IMR-90 (cell line): ENCODE results near the gene CLIC4. TPM values are rescaled to one million over a fixed set of nuclear protein-coding genes. Genes with fewer than 3 reads are reported as not detected.

ENCODE experiments used
- ATAC-seq: fragments of 200-7000 bp; cut with Tn5 transposase; 2 replicates; pipeline ENCODE4 v1.9.1; 2020; ENCODE audit warnings: low read depth, mild to moderate bottlenecking, moderate library complexity
- BruUV-seq: library from RNA; stranded (reverse); fragments of 400-500 nt; replicated peaks from 2 replicates; lab custom pipeline; 2021; lab: Mats Ljungman, UMichigan
- CTCF ChIA-PET: fragments of 300-600 bp; formaldehyde crosslinking; extraction: SDS; loops from one replicate; lab custom pipeline; 2021; ENCODE audit warnings: antibody characterized with exemption; lab: Yijun Ruan, JAX
- POLR2A ChIA-PET: fragments of 300-600 bp; sonication (Branson Sonifier 250); formaldehyde crosslinking; loops from one replicate; lab custom pipeline; 2022; ENCODE audit warnings: antibody characterized with exemption; ENCODE audit not compliant: unreplicated experiment; lab: Charles Lee
- DNase-seq: peaks from one replicate; pipeline ENCODE4 v3.0.0; 2013
- H2AFZ ChIP-seq: replicated peaks from 2 replicates; pipeline ENCODE3; 2013; ENCODE audit warnings: low read length, mild to moderate bottlenecking; ENCODE audit not compliant: poor library complexity
- H2AK5ac ChIP-seq: 2 replicates; pipeline ENCODE4 v1.6.1; 2013; ENCODE audit warnings: low read depth, low read length, inconsistent platforms
- H2AK9ac ChIP-seq: replicated peaks from 2 replicates; pipeline ENCODE3; 2013; ENCODE audit warnings: mild to moderate bottlenecking, low read depth, low read length, moderate library complexity; ENCODE audit not compliant: poor library complexity
- H2BK120ac ChIP-seq: 2 replicates; pipeline ENCODE4 v1.6.1; 2013; ENCODE audit warnings: low read depth, low read length, inconsistent platforms
- H2BK15ac ChIP-seq: 3 replicates; pipeline ENCODE4 v1.6.1; 2013; ENCODE audit warnings: low read depth, low read length, inconsistent platforms
- H2BK20ac ChIP-seq: 2 replicates; pipeline ENCODE4 v1.6.1; 2013; ENCODE audit warnings: low read depth, mild to moderate bottlenecking, inconsistent platforms, low read length, moderate library complexity
- H2BK5ac ChIP-seq: 2 replicates; pipeline ENCODE4 v1.6.1; 2013; ENCODE audit warnings: mild to moderate bottlenecking, low read depth, low read length, inconsistent platforms; ENCODE audit not compliant: poor library complexity, severe bottlenecking
- H3K14ac ChIP-seq: replicated peaks from 2 replicates; pipeline ENCODE4 v1.6.1; 2013; ENCODE audit warnings: low read depth, low read length, inconsistent platforms
- H3K18ac ChIP-seq: 2 replicates; pipeline ENCODE4 v1.6.1; 2013; ENCODE audit warnings: low read depth, low read length, control low read depth
- H3K23ac ChIP-seq: 2 replicates; pipeline ENCODE4 v1.6.1; 2013; ENCODE audit warnings: low read depth, low read length, inconsistent platforms
- H3K27ac ChIP-seq: 2 replicates; pipeline ENCODE4 v1.5.1; 2013; ENCODE audit warnings: mild to moderate bottlenecking, control low read depth, low read length; ENCODE audit not compliant: insufficient read depth
- H3K27me3 ChIP-seq: 2 replicates; pipeline ENCODE4 v1.6.1; 2013; ENCODE audit warnings: low read length; ENCODE audit not compliant: control insufficient read depth, insufficient read depth
- H3K36me3 ChIP-seq: 2 replicates; pipeline ENCODE4 v1.6.1; 2013; ENCODE audit warnings: low read length, mixed read lengths; ENCODE audit not compliant: control insufficient read depth, insufficient read depth
- H3K4ac ChIP-seq: 2 replicates; pipeline ENCODE4 v1.6.1; 2013; ENCODE audit warnings: low read depth, low read length, inconsistent platforms
- H3K4me1 ChIP-seq: 2 replicates; pipeline ENCODE4 v1.6.1; 2013; ENCODE audit warnings: low read length, mixed read lengths; ENCODE audit not compliant: control insufficient read depth, insufficient read depth
- H3K4me2 ChIP-seq: 2 replicates; pipeline ENCODE4 v1.6.1; 2013; ENCODE audit warnings: low read depth, mild to moderate bottlenecking, control low read depth, low read length, moderate library complexity
- H3K4me3 ChIP-seq: 2 replicates; pipeline ENCODE4 v1.5.1; 2013; ENCODE audit warnings: low read depth, mild to moderate bottlenecking, control low read depth, low read length, moderate library complexity; ENCODE audit not compliant: insufficient read depth
- H3K56ac ChIP-seq: 2 replicates; pipeline ENCODE4 v1.6.1; 2013; ENCODE audit warnings: low read length, inconsistent platforms; ENCODE audit not compliant: insufficient read depth; ENCODE audit errors: extremely low read depth
- H3K79me1 ChIP-seq, 2 experiments: 2 replicates each; pipeline ENCODE4 v1.6.1; 2013; ENCODE audit warnings: low read length in 2 of 2, inconsistent platforms in 1 of 2, low read depth in 1 of 2
- H3K9ac ChIP-seq: 2 replicates; pipeline ENCODE4 v1.6.1; 2013; ENCODE audit warnings: low read depth, low read length, control low read depth
- H3K9me1 ChIP-seq: 2 replicates; pipeline ENCODE4 v1.6.1; 2013; ENCODE audit warnings: low read length, inconsistent platforms; ENCODE audit not compliant: insufficient read depth
- H3K9me3 ChIP-seq: 2 replicates; pipeline ENCODE4 v1.6.1; 2013; ENCODE audit warnings: low read length; ENCODE audit not compliant: control insufficient read depth, insufficient read depth
- H4K20me1 ChIP-seq: 2 replicates; pipeline ENCODE4 v1.6.1; 2013; ENCODE audit warnings: low read length, inconsistent platforms; ENCODE audit not compliant: insufficient read depth
- H4K5ac ChIP-seq: 2 replicates; pipeline ENCODE4 v1.6.1; 2013; ENCODE audit warnings: mild to moderate bottlenecking, low read depth, low read length, control low read depth
- H4K8ac ChIP-seq, 2 experiments: 2 replicates each; pipeline ENCODE4 v1.6.1; 2013; ENCODE audit warnings: low read depth in 2 of 2, low read length in 2 of 2, control low read depth in 1 of 2, inconsistent platforms in 1 of 2
- H4K91ac ChIP-seq: 2 replicates; pipeline ENCODE4 v1.6.1; 2013; ENCODE audit warnings: low read depth, low read length, inconsistent platforms; ENCODE audit not compliant: insufficient read depth
- BHLHE40 ChIP-seq: fragments of 150-350 bp; IDR thresholded peaks from 2 replicates; pipeline ENCODE4 v1.6.1; 2016; ENCODE audit warnings: mild to moderate bottlenecking, low read depth, low read length
- CEBPB ChIP-seq: IDR thresholded peaks from 2 replicates; pipeline ENCODE4 v1.6.1; 2012; ENCODE audit warnings: low read depth, low read length, improper control_type of control experiment
- CHD1 ChIP-seq: IDR thresholded peaks from 2 replicates; pipeline ENCODE4 v1.6.1; 2012; ENCODE audit warnings: low read depth, low read length, improper control_type of control experiment
- CTCF ChIP-seq: conservative IDR thresholded peaks from 2 replicates; pipeline ENCODE4 v1.5.1; 2012; ENCODE audit warnings: mild to moderate bottlenecking, low read depth, low read length, improper control_type of control experiment
- ELK1 ChIP-seq: fragments of 150-350 bp; IDR thresholded peaks from 2 replicates; pipeline ENCODE4 v1.6.1; 2016; ENCODE audit warnings: low read depth, mild to moderate bottlenecking, low read length, moderate library complexity, borderline replicate concordance
- FOS ChIP-seq: fragments of 150-350 bp; IDR thresholded peaks from 2 replicates; pipeline ENCODE4 v1.6.1; 2016; ENCODE audit warnings: low read depth, low read length
- MAFK ChIP-seq: IDR thresholded peaks from 2 replicates; pipeline ENCODE4 v1.6.1; 2012; ENCODE audit warnings: low read depth, low read length, improper control_type of control experiment
- MAZ ChIP-seq: IDR thresholded peaks from 2 replicates; pipeline ENCODE4 v1.6.1; 2012; ENCODE audit warnings: low read depth, mild to moderate bottlenecking, low read length, improper control_type of control experiment, moderate library complexity, borderline replicate concordance
- MXI1 ChIP-seq: IDR thresholded peaks from 2 replicates; pipeline ENCODE4 v1.6.1; 2012; ENCODE audit warnings: low read depth, mild to moderate bottlenecking, low read length, moderate library complexity, borderline replicate concordance
- NFE2L2 ChIP-seq: fragments of 150-350 bp; IDR thresholded peaks from 2 replicates; pipeline ENCODE4 v1.6.1; 2016; ENCODE audit warnings: low read depth, mild to moderate bottlenecking, low read length
- POLR2A ChIP-seq: IDR thresholded peaks from 2 replicates; pipeline ENCODE4 v1.6.1; 2012; ENCODE audit warnings: mild to moderate bottlenecking, low read depth, low read length
- RAD21 ChIP-seq: IDR thresholded peaks from 2 replicates; pipeline ENCODE4 v1.6.1; 2012; ENCODE audit warnings: low read length, improper control_type of control experiment
- RCOR1 ChIP-seq: IDR thresholded peaks from 2 replicates; pipeline ENCODE4 v1.6.1; 2012; ENCODE audit warnings: mild to moderate bottlenecking, low read length, improper control_type of control experiment; ENCODE audit not compliant: insufficient replicate concordance
- RFX5 ChIP-seq: IDR thresholded peaks from 2 replicates; pipeline ENCODE4 v1.8.0; 2012; ENCODE audit warnings: low read depth, mild to moderate bottlenecking, low read length, moderate library complexity
- SMC3 ChIP-seq: fragments of 150-350 bp; IDR thresholded peaks from 2 replicates; pipeline ENCODE4 v1.6.1; 2016; ENCODE audit warnings: low read depth, mild to moderate bottlenecking, antibody characterized with exemption, low read length, moderate library complexity
- USF2 ChIP-seq: fragments of 150-350 bp; IDR thresholded peaks from 2 replicates; pipeline ENCODE4 v1.6.1; 2017; ENCODE audit warnings: mild to moderate bottlenecking, antibody characterized with exemption, low read length, low read depth
- WGBS, 2 experiments: methylation state at CpG; one replicate each; pipeline versions ENCODE4 v1.1.5 to v1.1.7; 2013; ENCODE audit warnings: missing lambda C conversion rate in 2 of 2; ENCODE audit not compliant: insufficient read length in 1 of 2; ENCODE audit errors: extremely low coverage in 2 of 2; 5-methylcytosine and 5-hydroxymethylcytosine counted together
- dilution Hi-C: fragments of 300-500 bp; cut with HindIII; formaldehyde crosslinking; loops from one replicate; pipeline ENCODE4 v1.14.3; 2018; ENCODE audit warnings: low sequenced_read_pairs; ENCODE audit not compliant: unreplicated experiment
- in situ Hi-C: fragments of 300-500 bp; cut with MboI; formaldehyde crosslinking; loops from 3 replicates; pipeline ENCODE4 v1.14.3; 2019; ENCODE audit warnings: low sequenced_read_pairs, inconsistent platforms, mixed read lengths
- intact Hi-C: fragments of 100-400 bp; cut with micrococcal nuclease; formaldehyde crosslinking; loops from 2 replicates; pipeline ENCODE4 v1.10.0; 2022
- polyA plus RNA-seq, 3 experiments: library from polyadenylated mRNA; depleted of rRNA; stranded (reverse); fragments of >200 nt; gene quantifications; 2 replicates each; pipeline ENCODE4 v1.2.3, GENCODE V29; 2012; ENCODE audit warnings: low replicate concordance in 1 of 3
- total RNA-seq: library from RNA; depleted of rRNA; stranded (reverse); fragments of >200 nt; gene quantifications from 2 replicates; pipeline ENCODE4 v1.2.3, GENCODE V29; 2012

The CLIC4 gene
- total and polyA plus RNA-seq, 2 of the 4 experiments (the other 2 are of a cell fraction): 242 to 392 TPM

DNA sequence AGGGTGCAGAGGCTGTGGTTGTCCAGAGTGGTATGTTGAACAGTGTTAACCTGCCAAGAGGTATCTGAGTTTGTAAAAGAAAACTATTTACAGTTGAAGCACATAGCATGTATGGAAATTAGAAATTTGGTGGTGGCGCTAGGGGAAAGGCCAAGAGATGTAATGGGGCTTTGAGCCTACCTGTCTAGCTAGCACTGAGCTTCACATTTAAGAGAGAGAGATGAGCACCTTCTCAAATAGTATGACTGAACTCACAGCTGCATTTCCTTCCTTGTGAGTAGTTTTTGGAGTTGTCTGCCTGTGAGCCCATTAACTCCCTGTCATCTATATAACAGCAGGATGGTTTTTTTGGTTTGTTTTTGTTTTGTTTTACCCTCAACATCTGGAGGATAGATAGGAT, 4.0 kb downstream of the CLIC4 start:
- no TSS peak for BruUV-seq
- Histone ChIP-seq H2BK5ac (no peak overlapping the region), H3K9me3 (no peaks in the 10 kb centered on the region), H3K4me3 (no peak overlapping the region), H3K4ac (no peak overlapping the region), H2BK120ac (no peak overlapping the region), H3K79me1 (peaks cover 0 to 27% of the 10 kb centered on the region in 2 experiments; a peak in 2 of 4 replicates), H2AK9ac (no peak overlapping the region), H3K9ac (no peak overlapping the region), H3K18ac (no peak overlapping the region), H2BK20ac (no peak overlapping the region), H4K91ac (no peak overlapping the region), H3K23ac (peak overlapping the region; percentile 8; the same call in 1 of the 2 replicates), H2AFZ (no peak overlapping the region), H3K27me3 (no peaks in the 10 kb centered on the region), H4K8ac (no peak overlapping the region), H3K36me3 (peaks cover 9% of the 10 kb centered on the region; the same call in 1 of the 2 replicates), H3K4me1 (peaks cover 24% of the 10 kb centered on the region), H3K9me1 (peaks cover 21% of the 10 kb centered on the region), H3K14ac (no peak overlapping the region), H3K27ac (no peak overlapping the region), H4K20me1 (peaks cover 74% of the 10 kb centered on the region), H3K4me2 (peak overlapping the region; percentile 59; the same call in 1 of the 2 replicates), H4K5ac (no peak overlapping the region), H2BK15ac (no peak overlapping the region), H2AK5ac (no peak overlapping the region), H3K56ac (no peak overlapping the region)
- POLR2A ChIA-PET: interaction anchor here (0.6 to 0.7 kb wide), 2 partner anchors 77 to 109 kb away, joined by 3 to 7 read pairs; no protein-coding TSS in a partner anchor
- TF ChIP-seq MXI1 (no peak), CHD1 (no peak), FOS (no peak), RAD21 (no peak), SMC3 (no peak), ELK1 (no peak), RCOR1 (no peak), MAZ (no peak), NFE2L2 (no peak), CEBPB (no peak), MAFK (no peak), RFX5 (no peak), POLR2A (no peak), USF2 (no peak), CTCF (no peak), BHLHE40 (no peak)
- WGBS, 2 experiments: no CpG with 5 or more reads among the region's 1 CpG
- CTCF ChIA-PET: no interaction called here
- no peak for DNase-seq
- dilution Hi-C loops: no loop called here
- intact Hi-C loops: loop anchor here (10.0 kb wide), 1 partner anchor 334 kb away; the partner anchor contains the start of genes NIPAL3 and STPG1
- in situ Hi-C loops: loop anchor here (5.0 kb wide), 1 partner anchor 73 kb away; no protein-coding TSS in a partner anchor
- no peak for ATAC-seq
